Keratinocyte (primary cell): ENCODE results near the gene NEUROD2. TPM values are rescaled to one million over a fixed set of nuclear protein-coding genes. Genes with fewer than 3 reads are reported as not detected.

Experiments used
- DNase-seq: peaks from one replicate; pipeline ENCODE4 v3.0.0-alpha.2; 2011; ENCODE audit warnings: low read depth, missing footprints, low spot score
- FAIRE-seq: peaks from 2 replicates; lab custom pipeline; 2011; peaks lifted over from hg19 to GRCh38; lab: Jason Lieb, UNC
- H2AFZ ChIP-seq: 2 replicates; pipeline ENCODE4 v1.6.0; 2012; ENCODE audit warnings: low read length, control low read depth, inconsistent platforms; ENCODE audit not compliant: control insufficient read depth
- H3K27ac ChIP-seq: 2 replicates; pipeline ENCODE4 v1.5.1; 2011; ENCODE audit warnings: low read length; ENCODE audit not compliant: control insufficient read depth, insufficient read depth
- H3K27me3 ChIP-seq: 3 replicates; pipeline ENCODE4 v1.6.0; 2011; ENCODE audit warnings: low read length; ENCODE audit not compliant: control insufficient read depth, insufficient read depth; ENCODE audit errors: extremely low read depth
- H3K36me3 ChIP-seq, 2 experiments: 2 replicates in 1 of 2; 3 replicates in 1 of 2; pipeline ENCODE4 v1.5.1; 2011; ENCODE audit warnings: low read length in 2 of 2, mild to moderate bottlenecking in 1 of 2; ENCODE audit not compliant: control insufficient read depth in 2 of 2, insufficient read depth in 2 of 2; ENCODE audit errors: extremely low read depth in 1 of 2
- H3K4me1 ChIP-seq: 3 replicates; pipeline ENCODE4 v1.5.1; 2011; ENCODE audit warnings: low read length; ENCODE audit not compliant: control insufficient read depth, insufficient read depth; ENCODE audit errors: extremely low read depth
- H3K4me2 ChIP-seq: 3 replicates; pipeline ENCODE4 v1.6.0; 2011; ENCODE audit warnings: low read depth, low read length; ENCODE audit not compliant: control insufficient read depth, insufficient read depth; ENCODE audit errors: extremely low read depth
- H3K4me3 ChIP-seq, 3 experiments: fragments of 200-600 bp in 1 of 3; sonication (generic) in 1 of 3; 2 replicates in 2 of 3; 3 replicates in 1 of 3; pipeline ENCODE4 v1.5.1; 2011 to 2016; ENCODE audit warnings: low read length in 3 of 3, mild to moderate bottlenecking in 3 of 3, control low read depth in 2 of 3, inconsistent platforms in 1 of 3, low read depth in 1 of 3, mixed read lengths in 1 of 3, mixed run types in 1 of 3, moderate library complexity in 1 of 3; ENCODE audit not compliant: control insufficient read depth in 2 of 3, insufficient read depth in 2 of 3; ENCODE audit errors: extremely low read depth in 1 of 3
- H3K79me2 ChIP-seq: 2 replicates; pipeline ENCODE4 v1.6.0; 2012; ENCODE audit warnings: low read length; ENCODE audit not compliant: control insufficient read depth, insufficient read depth
- H3K9ac ChIP-seq: 3 replicates; pipeline ENCODE4 v1.6.0; 2011; ENCODE audit warnings: low read length; ENCODE audit not compliant: control insufficient read depth, insufficient read depth; ENCODE audit errors: extremely low read depth
- H3K9me1 ChIP-seq: 3 replicates; pipeline ENCODE4 v1.6.0; 2011; ENCODE audit warnings: low read length; ENCODE audit not compliant: control insufficient read depth, insufficient read depth; ENCODE audit errors: extremely low read depth
- H3K9me3 ChIP-seq: 2 replicates; pipeline ENCODE4 v1.5.1; 2012; ENCODE audit warnings: low read depth, low read length; ENCODE audit not compliant: control insufficient read depth
- H4K20me1 ChIP-seq: 3 replicates; pipeline ENCODE4 v1.6.0; 2011; ENCODE audit warnings: low read length; ENCODE audit not compliant: control insufficient read depth, insufficient read depth; ENCODE audit errors: extremely low read depth
- EZH2 ChIP-seq: IDR thresholded peaks from one replicate; pipeline ENCODE4 v1.6.1; 2012; ENCODE audit warnings: inconsistent platforms, mild to moderate bottlenecking, low read length, moderate library complexity
- dilution Hi-C: fragments of 300-500 bp; cut with MboI; formaldehyde crosslinking; loops from one replicate; pipeline ENCODE4 v1.7.0; 2020; ENCODE audit warnings: low sequenced_read_pairs; ENCODE audit not compliant: extremely low pct_ligation_motif_present
- polyA plus RNA-seq, 5 experiments: library from polyadenylated mRNA; depleted of rRNA in 3 of 5; stranded (reverse) in 3 of 5; stranded (forward) in 1 of 5; unstranded in 1 of 5; fragments of >200 nt; gene quantifications; 1 replicate in 1 of 5; 2 replicates in 3 of 5; 3 replicates in 1 of 5; pipeline versions ENCODE4 v1.2.1 to v1.2.3, GENCODE V29; 2011 to 2012; ENCODE audit warnings: missing spikeins in 2 of 5, low read depth in 1 of 5, low replicate concordance in 1 of 5
- TF ChIP-seq, protein P1 (sequence below), 3 experiments: IDR thresholded peaks in 1 of 3; conservative IDR thresholded peaks in 1 of 3; optimal IDR thresholded peaks in 1 of 3; 2 replicates in 2 of 3; 3 replicates in 1 of 3; pipeline versions ENCODE3 to v1.5.1; 2011; ENCODE audit warnings: low read length in 3 of 3, mild to moderate bottlenecking in 3 of 3, moderate library complexity in 2 of 3, control low read depth in 1 of 3, inconsistent platforms in 1 of 3; ENCODE audit not compliant: insufficient read depth in 2 of 3; ENCODE audit errors: extremely low read depth in 1 of 3

Gene NEUROD2
- polyA plus RNA-seq, 1 donor (not counting 4 experiments of a cell fraction or from before 2014, with no cell fraction given) = not detected

DNA sequence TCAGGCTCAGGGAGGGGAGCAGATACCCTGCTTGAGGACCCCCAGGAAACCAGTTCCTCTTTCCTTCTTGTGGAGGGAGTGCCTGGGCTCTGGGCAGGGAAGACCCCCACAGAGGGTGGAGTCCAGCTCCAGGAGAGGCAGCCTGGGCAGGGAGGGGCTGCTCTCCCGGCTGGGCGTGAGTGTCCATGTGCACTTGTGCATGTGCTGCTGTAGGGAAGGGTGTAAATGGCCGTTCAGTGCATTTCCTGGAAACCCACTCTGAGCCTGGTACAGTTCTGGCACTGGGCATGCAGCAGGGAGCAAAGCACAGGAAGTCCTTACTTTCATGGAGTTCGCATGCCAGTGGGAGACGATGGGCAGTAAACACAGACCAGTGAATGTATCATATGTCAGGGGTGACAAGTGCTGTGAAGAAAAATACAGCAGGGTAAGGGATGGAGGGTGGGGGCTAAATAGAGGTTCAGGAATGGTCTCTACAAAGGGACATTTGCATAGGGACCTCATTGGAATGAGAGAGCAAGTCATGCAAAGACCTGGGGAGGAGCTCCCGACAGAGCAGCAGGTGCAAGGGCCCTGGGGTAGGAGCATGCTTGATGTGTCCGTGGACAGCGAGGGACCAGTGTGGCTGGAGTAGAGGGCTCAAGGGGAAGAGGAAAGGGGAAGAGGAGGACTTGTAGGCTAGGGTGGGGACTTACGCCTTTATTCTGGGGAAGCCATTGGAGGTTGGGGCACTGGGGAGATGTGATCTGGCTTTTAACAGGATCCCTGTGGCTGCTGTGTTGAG lies 34.8 kb upstream of the NEUROD2 start:
- no peak for DNase-seq
- H3K4me3 ChIP-seq = no peak overlapping the region
- dilution Hi-C loops = no loop called here
- H3K9me1 ChIP-seq = peaks cover 3% of the 10 kb centered on the region
- no peak overlapping the region for H2AFZ ChIP-seq
- peaks cover 0 to 3% of the 10 kb centered on the region in 2 experiments for H3K36me3 ChIP-seq
- H3K4me1 ChIP-seq = peaks cover 21% of the 10 kb centered on the region
- peaks cover 49% of the 10 kb centered on the region for H3K79me2 ChIP-seq
- H3K27me3 ChIP-seq = no peaks in the 10 kb centered on the region
- no peak overlapping the region for H3K9ac ChIP-seq
- no peaks in the 10 kb centered on the region for H3K9me3 ChIP-seq
- H3K4me2 ChIP-seq = no peak overlapping the region
- TF ChIP-seq EZH2 = no peak
- TF ChIP-seq, protein P1, sequence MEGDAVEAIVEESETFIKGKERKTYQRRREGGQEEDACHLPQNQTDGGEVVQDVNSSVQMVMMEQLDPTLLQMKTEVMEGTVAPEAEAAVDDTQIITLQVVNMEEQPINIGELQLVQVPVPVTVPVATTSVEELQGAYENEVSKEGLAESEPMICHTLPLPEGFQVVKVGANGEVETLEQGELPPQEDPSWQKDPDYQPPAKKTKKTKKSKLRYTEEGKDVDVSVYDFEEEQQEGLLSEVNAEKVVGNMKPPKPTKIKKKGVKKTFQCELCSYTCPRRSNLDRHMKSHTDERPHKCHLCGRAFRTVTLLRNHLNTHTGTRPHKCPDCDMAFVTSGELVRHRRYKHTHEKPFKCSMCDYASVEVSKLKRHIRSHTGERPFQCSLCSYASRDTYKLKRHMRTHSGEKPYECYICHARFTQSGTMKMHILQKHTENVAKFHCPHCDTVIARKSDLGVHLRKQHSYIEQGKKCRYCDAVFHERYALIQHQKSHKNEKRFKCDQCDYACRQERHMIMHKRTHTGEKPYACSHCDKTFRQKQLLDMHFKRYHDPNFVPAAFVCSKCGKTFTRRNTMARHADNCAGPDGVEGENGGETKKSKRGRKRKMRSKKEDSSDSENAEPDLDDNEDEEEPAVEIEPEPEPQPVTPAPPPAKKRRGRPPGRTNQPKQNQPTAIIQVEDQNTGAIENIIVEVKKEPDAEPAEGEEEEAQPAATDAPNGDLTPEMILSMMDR (optimal IDR thresholded peaks at IDR 0.05 in 1 of 3, IDR thresholded peaks at IDR 0.05 in 1 of 3, conservative IDR thresholded peaks at IDR 0.05 in 1 of 3; ENCODE audit: extremely low read depth in 1 of 3, insufficient read depth in 2 of 3, low read length in 3 of 3) = no peak
- no peak overlapping the region for H3K27ac ChIP-seq
- H4K20me1 ChIP-seq = peaks cover 9% of the 10 kb centered on the region
- no peak for FAIRE-seq

DNA sequence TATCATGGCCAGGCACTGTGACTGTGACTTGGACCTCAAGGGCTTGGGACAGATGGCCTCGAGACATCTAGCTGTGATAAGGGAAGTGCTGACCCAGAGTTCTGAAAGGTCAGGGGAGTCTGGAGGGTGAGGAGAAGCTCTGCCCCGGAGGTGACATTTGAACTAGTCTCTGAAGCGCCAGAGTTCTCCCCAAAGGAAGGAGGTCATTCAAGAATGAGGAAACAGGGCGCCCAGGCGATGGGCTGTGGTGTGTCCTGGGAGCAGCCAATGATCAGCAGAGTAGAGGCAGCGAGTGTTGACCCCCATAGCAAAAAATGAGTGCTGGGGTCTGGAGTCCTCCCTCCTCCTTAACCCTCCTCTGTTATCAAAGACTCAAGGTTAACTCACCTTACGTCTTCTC lies 34.2 kb upstream of the NEUROD2 start:
- H3K36me3 ChIP-seq = peaks cover 0 to 3% of the 10 kb centered on the region in 2 experiments
- no peaks in the 10 kb centered on the region for H3K9me3 ChIP-seq
- DNase-seq (no peak), FAIRE-seq (no peak)
- H3K4me1 ChIP-seq = peaks cover 21% of the 10 kb centered on the region
- no peak overlapping the region for H2AFZ ChIP-seq
- no peaks in the 10 kb centered on the region for H3K27me3 ChIP-seq
- TF ChIP-seq EZH2 = no peak
- TF ChIP-seq, protein P1 (optimal IDR thresholded peaks at IDR 0.05 in 1 of 3, IDR thresholded peaks at IDR 0.05 in 1 of 3, conservative IDR thresholded peaks at IDR 0.05 in 1 of 3; ENCODE audit: extremely low read depth in 1 of 3, insufficient read depth in 2 of 3, low read length in 3 of 3) = no peak
- peaks cover 53% of the 10 kb centered on the region for H3K79me2 ChIP-seq
- H3K27ac ChIP-seq = no peak overlapping the region
- H3K9me1 ChIP-seq = peaks cover 3% of the 10 kb centered on the region
- dilution Hi-C loops = no loop called here
- peaks cover 6% of the 10 kb centered on the region for H4K20me1 ChIP-seq
- H3K4me2 ChIP-seq = no peak overlapping the region
- H3K9ac ChIP-seq = no peak overlapping the region
- no peak overlapping the region for H3K4me3 ChIP-seq
